NCI-H2081 treated with DMSO at 0.1 percent for 48 hours (cell line): Measurements from ENCODE around the gene TNFRSF8.

ENCODE experiments used
- DNase-seq: peaks from one replicate; lab custom pipeline; 2025; lab: John Stamatoyannopoulos, UW

Gene TNFRSF8

DNA sequence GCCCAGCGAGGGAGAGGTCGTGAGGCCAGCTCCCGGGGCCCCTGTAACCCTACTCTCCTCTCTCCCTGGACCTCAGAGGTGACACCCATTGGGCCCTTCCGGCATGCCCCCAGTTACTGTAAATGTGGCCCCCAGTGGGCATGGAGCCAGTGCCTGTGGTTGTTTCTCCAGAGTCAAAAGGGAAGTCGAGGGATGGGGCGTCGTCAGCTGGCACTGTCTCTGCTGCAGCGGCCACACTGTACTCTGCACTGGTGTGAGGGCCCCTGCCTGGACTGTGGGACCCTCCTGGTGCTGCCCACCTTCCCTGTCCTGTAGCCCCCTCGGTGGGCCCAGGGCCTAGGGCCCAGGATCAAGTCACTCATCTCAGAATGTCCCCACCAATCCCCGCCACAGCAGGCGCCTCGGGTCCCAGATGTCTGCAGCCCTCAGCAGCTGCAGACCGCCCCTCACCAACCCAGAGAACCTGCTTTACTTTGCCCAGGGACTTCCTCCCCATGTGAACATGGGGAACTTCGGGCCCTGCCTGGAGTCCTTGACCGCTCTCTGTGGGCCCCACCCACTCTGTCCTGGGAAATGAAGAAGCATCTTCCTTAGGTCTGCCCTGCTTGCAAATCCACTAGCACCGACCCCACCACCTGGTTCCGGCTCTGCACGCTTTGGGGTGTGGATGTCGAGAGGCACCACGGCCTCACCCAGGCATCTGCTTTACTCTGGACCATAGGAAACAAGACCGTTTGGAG lies 80.0 kb downstream of the TNFRSF8 start:
- DNase-seq = no peak

DNA sequence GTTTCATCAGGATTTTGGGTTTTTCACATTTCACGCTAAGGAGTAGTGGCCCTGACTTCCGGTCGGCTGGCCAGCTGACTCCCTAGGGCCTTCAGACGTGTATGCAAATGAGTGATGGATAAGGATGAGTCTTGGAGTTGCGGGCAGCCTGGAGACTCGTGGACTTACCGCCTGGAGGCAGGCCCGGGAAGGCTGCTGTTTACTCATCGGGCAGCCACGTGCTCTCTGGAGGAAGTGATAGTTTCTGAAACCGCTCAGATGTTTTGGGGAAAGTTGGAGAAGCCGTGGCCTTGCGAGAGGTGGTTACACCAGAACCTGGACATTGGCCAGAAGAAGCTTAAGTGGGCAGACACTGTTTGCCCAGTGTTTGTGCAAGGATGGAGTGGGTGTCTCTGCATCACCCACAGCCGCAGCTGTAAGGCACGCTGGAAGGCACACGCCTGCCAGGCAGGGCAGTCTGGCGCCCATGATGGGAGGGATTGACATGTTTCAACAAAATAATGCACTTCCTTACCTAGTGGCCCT lies 80.6 kb downstream of the TNFRSF8 start:
- DNase-seq = no peak

GRCh38 chr1:12144236-12144635 lies 81.1 kb downstream of the TNFRSF8 start:
- DNase-seq = no peak

DNA sequence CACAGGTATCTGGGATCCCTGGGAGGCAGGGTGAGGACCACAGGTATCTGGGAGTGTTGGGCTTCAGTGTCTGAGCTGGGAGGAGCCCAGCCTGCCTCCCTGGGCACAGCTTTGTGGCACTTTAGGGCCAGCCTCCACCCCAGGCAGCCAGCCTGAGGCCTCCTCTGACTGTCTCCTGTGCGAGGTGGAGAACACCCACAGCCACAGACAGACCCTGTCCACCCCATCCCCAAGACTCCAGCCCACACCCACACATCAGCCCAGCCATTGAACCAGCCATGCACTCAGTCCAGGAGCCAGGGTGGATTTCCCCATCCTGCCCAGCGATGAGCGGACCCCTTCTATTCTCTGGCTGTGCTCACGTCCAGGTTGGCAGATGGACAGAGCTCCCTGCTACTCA lies 81.9 kb downstream of the TNFRSF8 start:
- DNase-seq = no peak

DNA sequence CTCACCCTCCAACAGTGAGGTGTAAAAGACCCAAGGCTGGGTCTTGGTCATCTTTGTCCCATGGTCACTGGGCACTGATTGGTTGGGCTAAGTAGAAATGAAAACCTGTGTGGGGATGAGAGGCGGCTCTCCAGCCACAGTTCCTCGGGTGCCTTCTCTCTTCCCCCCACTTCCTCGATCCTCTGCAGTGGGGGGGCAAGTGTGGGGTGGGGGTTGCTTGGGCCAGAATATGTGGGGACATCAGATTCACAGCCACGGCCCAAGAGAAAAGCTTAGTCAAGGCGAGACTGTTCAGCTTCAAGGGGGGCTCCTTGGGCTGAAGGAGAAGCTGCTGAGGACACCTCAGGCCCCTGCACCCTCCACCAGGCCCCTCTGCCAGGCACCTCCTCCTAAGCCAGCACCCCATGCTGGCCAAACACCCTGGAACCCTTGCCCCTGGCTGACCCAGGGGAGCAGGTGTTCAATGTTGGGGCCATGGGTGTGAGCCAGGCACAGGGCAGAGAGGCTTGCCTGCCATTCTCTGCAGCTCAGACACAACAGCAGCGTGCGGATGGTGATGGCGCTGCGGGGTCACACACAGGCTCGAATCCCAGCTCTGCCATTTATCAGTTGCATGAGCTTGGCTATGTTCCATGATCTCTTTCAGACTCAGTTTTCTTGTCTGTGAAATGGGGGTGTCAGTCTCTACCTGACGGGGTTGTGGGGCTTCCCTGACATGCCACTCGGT lies 82.7 kb downstream of the TNFRSF8 start:
- DNase-seq = no peak

GRCh38 chr1:12146343-12147112 lies 83.4 kb downstream of the TNFRSF8 start:
- DNase-seq = no peak

GRCh38 chr1:12147201-12147701 lies 84.1 kb downstream of the TNFRSF8 start:
- DNase-seq = no peak

GRCh38 chr1:12148160-12148957 lies 85.3 kb downstream of the TNFRSF8 start:
- no peak for DNase-seq

DNA sequence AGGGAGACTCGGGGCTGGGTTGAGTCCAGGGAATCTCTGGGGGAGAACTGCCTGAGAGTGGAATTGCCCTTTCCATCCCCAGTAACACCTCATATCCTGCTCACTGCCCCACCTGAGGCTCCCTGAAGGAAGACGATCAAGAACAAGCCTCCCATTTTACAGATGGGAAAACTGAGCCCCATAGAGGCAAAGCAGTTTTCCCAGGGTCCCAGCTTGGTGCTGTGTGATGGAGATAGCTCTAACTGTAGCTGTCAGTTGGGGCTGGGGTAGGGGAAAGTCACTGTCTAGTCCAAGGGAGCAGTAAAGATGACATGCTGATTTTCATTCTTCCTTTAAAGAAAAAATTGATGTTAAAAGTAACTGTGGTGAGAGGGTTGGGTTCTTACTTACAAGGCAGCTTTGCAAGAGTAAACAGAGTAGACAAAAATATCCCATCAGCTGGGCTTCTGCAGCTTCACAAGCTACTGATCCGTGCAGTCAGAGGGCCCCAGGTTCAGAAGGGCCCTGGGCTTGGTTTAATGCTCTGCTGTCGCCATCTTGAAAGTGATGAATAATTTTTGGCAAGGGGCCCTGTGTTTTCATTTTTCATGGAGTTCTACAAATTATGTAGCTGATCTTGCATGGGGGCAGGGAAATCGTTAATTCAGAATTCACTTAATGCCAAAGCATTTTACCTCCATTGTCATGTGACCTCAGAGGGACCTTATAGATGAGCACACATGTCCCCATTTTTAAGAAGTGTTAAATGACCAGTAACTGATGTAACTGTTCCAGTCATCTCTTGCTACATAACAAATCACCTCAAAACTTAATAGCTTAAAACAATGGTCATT lies 86.1 kb downstream of the TNFRSF8 start:
- DNase-seq = no peak

- DNase-seq = no peak
These were observed 86.7 kb downstream of the TNFRSF8 start for GRCh38 chr1:12149791-12150175.

DNA sequence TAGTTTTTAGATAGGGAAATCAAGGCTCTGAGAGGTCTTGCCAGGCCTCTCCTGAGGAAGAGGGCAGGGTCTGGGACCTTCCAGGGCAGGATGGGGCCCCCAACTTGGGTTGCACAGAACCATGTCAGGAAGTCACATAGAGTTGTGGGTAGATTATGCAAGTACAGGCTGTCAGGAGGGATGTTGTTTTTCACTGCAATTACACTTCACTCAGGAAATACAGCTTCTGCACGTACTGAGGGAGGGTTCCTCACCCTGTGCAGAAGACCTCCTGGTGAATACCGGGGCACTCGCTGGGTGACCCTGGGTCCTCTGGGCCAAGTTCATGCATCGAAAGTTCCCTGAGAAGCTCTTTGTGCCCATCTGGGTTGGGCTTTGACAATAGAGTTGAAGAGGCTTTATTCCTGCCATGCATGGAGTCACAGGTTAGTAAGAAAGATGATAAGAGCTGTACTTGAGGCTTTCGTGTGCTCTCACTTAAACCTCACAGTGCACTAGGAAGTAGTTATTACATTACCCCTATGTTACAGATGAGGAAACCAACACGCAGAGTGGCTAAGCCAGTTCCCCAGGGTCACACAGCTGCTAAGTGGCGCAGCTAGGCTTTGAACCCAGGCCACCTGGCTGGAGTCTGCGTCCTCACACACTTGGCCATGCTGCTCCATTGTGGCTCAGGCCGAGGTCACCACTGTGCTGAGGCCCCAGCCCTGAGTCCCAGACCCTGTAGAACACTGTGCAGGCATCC lies 87.5 kb downstream of the TNFRSF8 start:
- no peak for DNase-seq

DNA sequence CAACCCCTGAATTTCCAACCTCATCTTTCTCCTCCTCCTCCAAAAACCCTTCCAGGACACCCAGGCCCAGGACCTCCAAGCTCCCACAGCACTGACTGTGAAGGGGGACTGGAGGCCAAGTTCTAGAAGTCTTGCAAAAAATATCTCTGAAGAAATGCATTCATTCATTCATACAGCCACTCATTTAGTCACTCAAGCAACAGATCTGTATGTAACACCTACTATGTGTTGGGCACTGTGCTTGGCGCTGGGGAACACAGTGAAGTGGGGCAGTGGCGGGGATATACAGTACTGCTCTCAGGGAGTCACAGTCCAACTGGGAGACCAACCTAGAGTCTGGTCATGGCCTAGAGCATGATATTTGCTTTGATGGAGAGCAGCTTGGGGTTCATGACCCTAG lies 88.4 kb downstream of the TNFRSF8 start:
- DNase-seq = no peak

- no peak for DNase-seq
These were observed 89.2 kb downstream of the TNFRSF8 start for GRCh38 chr1:12152113-12152891.

DNA sequence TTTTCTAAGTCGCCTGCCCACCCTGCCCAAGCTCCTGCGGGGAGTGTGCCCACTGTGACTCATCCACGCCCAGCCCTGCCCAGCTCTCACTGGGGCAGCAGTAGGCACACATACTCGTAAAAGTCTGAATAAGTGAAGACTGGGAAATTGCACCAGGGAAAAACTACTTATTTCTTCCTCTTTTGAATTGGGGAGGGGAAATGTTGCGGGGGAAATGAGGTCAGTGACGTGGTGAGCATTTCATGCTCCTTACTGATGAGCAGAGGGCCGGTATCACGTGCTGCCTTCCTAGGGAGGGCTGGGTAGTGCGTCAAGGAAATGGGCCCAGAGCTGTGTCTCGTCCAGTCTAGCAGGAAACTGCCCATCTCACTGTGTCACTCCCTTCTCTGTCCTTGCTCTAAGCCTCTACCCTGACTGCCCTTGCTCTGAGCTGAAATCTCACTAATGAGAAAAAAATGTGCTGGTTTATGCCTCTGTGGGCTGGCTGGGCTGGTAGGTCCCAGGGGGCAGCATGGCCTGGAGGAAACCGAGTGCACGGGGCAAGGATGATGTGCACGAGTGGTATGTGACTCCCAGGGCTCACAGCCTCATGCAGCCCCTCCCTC lies 90.2 kb downstream of the TNFRSF8 start:
- DNase-seq = no peak

- no peak for DNase-seq
These were observed 92.2 kb downstream of the TNFRSF8 start for GRCh38 chr1:12155328-12155727.

GRCh38 chr1:12157366-12158231 lies 94.5 kb downstream of the TNFRSF8 start:
- no peak for DNase-seq

GRCh38 chr1:12158357-12159092 lies 95.4 kb downstream of the TNFRSF8 start:
- DNase-seq = no peak
